ENCODE data around the gene NOL6.
"Not testable (repeated sequence)": the region's sequence is repeated elsewhere in the genome, so short reads cannot be mapped to it uniquely, and the experiment has no call there.

NOL6 gene

DNA sequence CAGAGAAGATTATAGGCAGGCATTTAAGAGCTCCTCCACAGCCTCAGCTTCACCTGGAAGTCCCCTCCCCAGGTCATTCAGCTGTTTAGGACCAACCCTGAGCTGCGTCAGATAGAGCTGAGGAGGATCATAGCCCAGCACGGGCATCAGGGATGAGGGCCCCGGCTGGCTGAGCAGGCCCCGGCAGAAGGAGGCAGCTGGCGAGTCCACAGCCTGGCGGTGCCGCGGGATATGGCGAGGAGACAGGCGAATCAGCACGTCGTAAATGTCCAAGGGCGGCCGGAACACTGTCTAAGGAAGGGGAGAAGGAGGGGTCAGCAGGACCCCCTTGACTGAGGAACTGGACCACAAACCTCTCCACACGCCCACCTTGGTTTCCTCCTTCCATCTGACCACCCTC is 10.6 kb downstream of the NOL6 start:
- H3K4me3 ChIP-seq (ENCODE audit: low read length): no peak overlapping the region
- TF ChIP-seq, protein P1, sequence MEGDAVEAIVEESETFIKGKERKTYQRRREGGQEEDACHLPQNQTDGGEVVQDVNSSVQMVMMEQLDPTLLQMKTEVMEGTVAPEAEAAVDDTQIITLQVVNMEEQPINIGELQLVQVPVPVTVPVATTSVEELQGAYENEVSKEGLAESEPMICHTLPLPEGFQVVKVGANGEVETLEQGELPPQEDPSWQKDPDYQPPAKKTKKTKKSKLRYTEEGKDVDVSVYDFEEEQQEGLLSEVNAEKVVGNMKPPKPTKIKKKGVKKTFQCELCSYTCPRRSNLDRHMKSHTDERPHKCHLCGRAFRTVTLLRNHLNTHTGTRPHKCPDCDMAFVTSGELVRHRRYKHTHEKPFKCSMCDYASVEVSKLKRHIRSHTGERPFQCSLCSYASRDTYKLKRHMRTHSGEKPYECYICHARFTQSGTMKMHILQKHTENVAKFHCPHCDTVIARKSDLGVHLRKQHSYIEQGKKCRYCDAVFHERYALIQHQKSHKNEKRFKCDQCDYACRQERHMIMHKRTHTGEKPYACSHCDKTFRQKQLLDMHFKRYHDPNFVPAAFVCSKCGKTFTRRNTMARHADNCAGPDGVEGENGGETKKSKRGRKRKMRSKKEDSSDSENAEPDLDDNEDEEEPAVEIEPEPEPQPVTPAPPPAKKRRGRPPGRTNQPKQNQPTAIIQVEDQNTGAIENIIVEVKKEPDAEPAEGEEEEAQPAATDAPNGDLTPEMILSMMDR (conservative IDR thresholded peaks at IDR 0.05; ENCODE audit: low read length): no peak
- DNase-seq (ENCODE audit: low read depth): no peak

DNA sequence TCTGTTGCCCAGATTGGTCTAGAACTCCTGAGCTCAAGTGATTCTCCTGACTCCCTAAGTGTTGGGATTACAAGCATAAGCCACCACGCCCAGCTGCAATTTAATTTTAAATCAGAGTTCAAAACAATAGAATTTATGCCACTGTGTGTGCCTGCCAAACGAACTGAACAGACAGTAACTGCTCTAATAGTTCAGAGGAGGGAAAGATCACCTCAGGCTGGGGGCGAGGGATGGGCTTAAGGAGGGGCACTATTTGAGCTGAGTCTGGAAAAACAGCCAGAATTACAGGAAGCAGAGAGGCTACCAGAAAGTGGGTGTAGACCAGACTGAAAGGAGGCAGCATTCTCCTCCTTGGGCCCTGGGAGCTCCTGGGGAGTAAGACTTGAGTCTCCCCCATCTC is 12.2 kb downstream of the NOL6 start:
- DNase-seq (ENCODE audit: low read depth): no peak
- TF ChIP-seq, protein P1 (conservative IDR thresholded peaks at IDR 0.05; ENCODE audit: low read length): no peak
- H3K4me3 ChIP-seq (ENCODE audit: low read length): no peak overlapping the region

DNA sequence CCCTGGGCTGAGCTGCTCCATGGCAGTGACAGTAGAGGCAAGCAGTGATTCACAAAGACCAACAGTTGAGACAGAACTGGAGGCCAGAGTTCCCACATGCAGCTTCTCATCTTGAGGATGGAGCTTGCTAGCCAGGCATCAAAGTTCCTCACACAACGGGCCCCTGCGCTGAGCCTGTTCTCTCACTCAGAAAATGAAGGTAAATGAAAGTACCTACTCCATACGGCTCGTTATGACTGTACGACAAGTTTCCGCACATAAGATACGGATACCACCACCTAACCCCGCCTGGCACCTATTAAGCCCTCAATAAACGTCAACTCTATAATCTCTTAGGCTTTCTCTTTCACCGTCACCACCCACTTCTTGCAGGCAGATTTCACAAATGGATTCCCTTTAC is 12.9 kb downstream of the NOL6 start:
- TF ChIP-seq, protein P1 (conservative IDR thresholded peaks at IDR 0.05; ENCODE audit: low read length): no peak
- no peak overlapping the region for H3K4me3 ChIP-seq (ENCODE audit: low read length)
- no peak for DNase-seq (ENCODE audit: low read depth)

DNA sequence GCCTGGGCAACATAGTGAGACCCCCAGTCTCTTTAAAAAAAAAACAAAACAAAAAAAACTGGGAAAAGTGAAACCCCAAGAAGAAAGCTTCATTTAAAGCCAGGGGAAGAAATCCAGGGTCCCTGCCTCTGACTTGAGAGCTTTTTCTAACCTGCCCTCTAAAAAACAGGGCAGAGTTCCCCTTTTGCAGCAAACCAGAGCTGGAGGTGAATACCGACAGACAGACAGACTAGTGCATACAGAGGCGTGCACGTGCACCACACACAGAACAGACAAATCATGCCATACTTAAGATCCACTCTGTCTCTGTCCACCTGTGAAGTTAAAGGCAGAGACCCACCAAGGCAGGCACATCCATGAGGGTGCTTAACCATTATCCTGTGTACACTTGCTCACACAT is 14.6 kb downstream of the NOL6 start:
- no peak overlapping the region for H3K4me3 ChIP-seq (ENCODE audit: low read length)
- DNase-seq (ENCODE audit: low read depth): no peak
- TF ChIP-seq, protein P1 (conservative IDR thresholded peaks at IDR 0.05; ENCODE audit: low read length): no peak

DNA sequence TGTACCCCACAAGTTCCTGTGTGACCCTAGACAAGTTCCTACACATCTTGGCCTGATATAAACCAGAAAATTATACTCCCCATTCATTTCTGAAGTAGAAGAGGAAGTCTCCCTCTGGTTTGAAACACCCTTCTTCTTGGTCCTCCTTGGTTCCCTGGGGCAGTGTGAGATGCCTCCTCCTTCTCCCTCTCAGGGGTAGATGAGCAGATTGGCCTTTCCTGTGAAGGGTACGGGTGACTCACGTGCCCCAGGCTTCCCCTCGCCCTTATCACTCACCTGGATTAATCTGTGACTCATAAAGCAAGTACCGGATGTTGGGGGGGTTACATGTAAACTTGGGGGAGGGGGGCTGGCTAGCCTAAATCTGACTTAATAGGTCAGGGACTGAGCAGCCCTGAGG is 15.3 kb downstream of the NOL6 start:
- DNase-seq (ENCODE audit: low read depth): no peak
- TF ChIP-seq, protein P1 (conservative IDR thresholded peaks at IDR 0.05; ENCODE audit: low read length): no peak
- no peak overlapping the region for H3K4me3 ChIP-seq (ENCODE audit: low read length)

DNA sequence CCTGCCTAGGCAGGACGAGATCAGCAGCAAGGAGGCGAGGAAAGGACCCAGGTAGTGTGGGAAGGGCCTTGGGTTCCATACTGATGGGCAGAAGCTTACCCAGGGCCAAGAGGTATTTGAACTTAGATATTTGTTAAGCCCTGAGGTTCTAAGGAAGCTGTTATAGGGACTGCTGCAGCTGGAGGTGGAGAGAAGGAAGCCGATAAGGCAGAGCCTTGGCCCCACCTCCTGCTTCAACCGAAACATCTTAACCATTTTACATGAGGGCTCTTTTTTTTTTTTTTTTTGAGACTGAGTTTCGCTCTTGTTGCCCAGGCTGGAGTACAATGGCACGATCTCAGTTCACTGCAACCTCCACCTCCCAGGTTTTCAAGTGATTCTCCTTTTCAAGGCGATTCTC is 17.8 kb downstream of the NOL6 start:
- TF ChIP-seq, protein P1 (conservative IDR thresholded peaks at IDR 0.05; ENCODE audit: low read length): no peak
- H3K4me3 ChIP-seq (ENCODE audit: low read length): no peak overlapping the region
- DNase-seq (ENCODE audit: low read depth): no peak

DNA sequence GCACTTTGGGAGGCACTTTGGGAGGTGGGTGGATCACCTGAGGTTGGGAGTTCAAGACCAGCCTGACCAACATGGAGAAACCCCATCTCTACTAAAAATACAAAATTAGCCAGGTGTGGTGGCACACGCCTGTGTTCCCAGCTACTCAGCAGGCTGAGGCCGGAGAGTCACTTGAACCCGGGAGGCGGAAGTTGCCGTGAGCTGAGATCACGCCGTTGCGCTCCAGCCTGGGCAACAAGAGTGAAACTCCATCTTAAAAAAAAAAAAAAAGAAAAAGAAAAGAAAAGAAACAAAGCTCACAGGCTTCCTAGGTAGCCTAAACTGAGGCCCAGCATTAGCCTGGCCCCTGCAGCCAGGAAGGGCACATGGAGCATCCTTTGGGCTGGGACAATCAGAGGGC is 18.3 kb downstream of the NOL6 start:
- not testable (repeated sequence) for H3K4me3 ChIP-seq (ENCODE audit: low read length); DNase-seq (ENCODE audit: low read depth)

DNA sequence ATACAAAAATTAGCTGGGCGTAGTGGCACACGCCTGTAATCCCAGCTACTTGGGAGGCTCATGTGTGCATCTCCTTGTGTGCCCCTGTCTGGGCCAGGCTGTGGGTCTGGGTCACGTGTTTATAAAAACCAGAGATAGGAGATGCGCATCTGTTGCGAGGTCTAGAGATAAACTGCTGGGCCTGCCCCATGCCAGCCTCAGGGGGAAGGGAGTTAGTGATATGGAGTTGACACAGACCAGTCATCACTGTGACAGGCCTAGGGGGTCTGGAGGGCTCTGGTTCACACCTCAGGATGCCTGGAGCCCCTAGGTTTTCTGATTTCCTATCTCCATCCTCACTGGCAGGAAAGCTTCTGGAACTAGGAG is 19.1 kb downstream of the NOL6 start:
- DNase-seq (ENCODE audit: low read depth); H3K4me3 ChIP-seq (ENCODE audit: low read length): not testable (repeated sequence)

All from AG10803 (cell line).